Measurements from ENCODE around the gene PEX5L. TPM values are rescaled to one million over a fixed set of nuclear protein-coding genes. Genes with fewer than 3 reads are reported as not detected.

Gene PEX5L
- polyA plus RNA-seq, 1 of the 3 experiments (the other 2 are of a cell fraction) = not detected

- no peaks in the 10 kb centered on the region for H3K27me3 ChIP-seq (ENCODE audit: insufficient read depth)
- H3K27ac ChIP-seq (ENCODE audit: low read depth in 2 of 2, low read length in 1 of 2) = no peak overlapping the region
- H3K36me3 ChIP-seq (replicated peaks in 1 of 2; ENCODE audit: control insufficient read depth in 1 of 2, insufficient read depth in 2 of 2, low read length in 1 of 2) = no peaks in the 10 kb centered on the region
- POLR2A ChIA-PET = no interaction called here
- no peak overlapping the region for H3K4me3 ChIP-seq (ENCODE audit: low read depth in 2 of 2, low read length in 1 of 2)
- H3K9me3 ChIP-seq = no peaks in the 10 kb centered on the region
- no peaks in the 10 kb centered on the region for H4K20me1 ChIP-seq (ENCODE audit: insufficient read depth)
- H3F3A ChIP-seq (replicated peaks; ENCODE audit: insufficient read depth) = no peaks in the 10 kb centered on the region
- no peaks in the 10 kb centered on the region for H3K79me2 ChIP-seq (ENCODE audit: insufficient read depth)
- WGBS (ENCODE audit: low lambda C conversion rate) = 63% methylated on average over 2 of the region's 2 CpGs
- peaks cover 0 to 3% of the 10 kb centered on the region in 2 experiments; a peak in 2 of 4 replicates for H3K4me1 ChIP-seq (ENCODE audit: control insufficient read depth in 1 of 2, insufficient read depth in 2 of 2, low read depth in 1 of 2, low read length in 1 of 2)
- H2AFZ ChIP-seq (ENCODE audit: low read depth) = no peak overlapping the region
- CTCF ChIA-PET = no interaction called here
- H3K9ac ChIP-seq = no peak overlapping the region
- H3K9me2 ChIP-seq = no peaks in the 10 kb centered on the region
- TF ChIP-seq ELF1 (IDR thresholded peaks at IDR 0.05) (no peak), IRF3 (IDR thresholded peaks at IDR 0.05; ENCODE audit: low read depth, low read length) (no peak), RAD21 (IDR thresholded peaks at IDR 0.05; ENCODE audit: low read length) (no peak), ZBTB33 (IDR thresholded peaks at IDR 0.05; ENCODE audit: borderline replicate concordance, low read depth) (no peak), JUND (IDR thresholded peaks at IDR 0.05) (no peak), PBX3 (IDR thresholded peaks at IDR 0.05) (no peak), RXRA (IDR thresholded peaks at IDR 0.05; ENCODE audit: borderline replicate concordance, low read depth) (no peak), POLR2AphosphoS5 (IDR thresholded peaks at IDR 0.05; ENCODE audit: low read depth, low read length) (no peak), SMC3 (IDR thresholded peaks at IDR 0.05; ENCODE audit: low read depth, low read length) (no peak), RFX5 (IDR thresholded peaks at IDR 0.05; ENCODE audit: low read length) (no peak), MAX (IDR thresholded peaks at IDR 0.05; ENCODE audit: low read depth) (no peak), TEAD4 (IDR thresholded peaks at IDR 0.05; ENCODE audit: borderline replicate concordance, insufficient read depth) (no peak), EP300 (IDR thresholded peaks at IDR 0.05; ENCODE audit: borderline replicate concordance in 1 of 2, low read depth in 1 of 2, low read length in 1 of 2) (no peak), USF2 (IDR thresholded peaks at IDR 0.05; ENCODE audit: borderline replicate concordance, low read depth, low read length) (no peak), USF1 (IDR thresholded peaks at IDR 0.05; ENCODE audit: borderline replicate concordance, low read depth) (no peak), MEF2A (IDR thresholded peaks at IDR 0.05; ENCODE audit: borderline replicate concordance, low read depth) (no peak), EZH2phosphoT487 (IDR thresholded peaks at IDR 0.05; ENCODE audit: borderline replicate concordance, low read depth) (no peak)
- no peak overlapping the region for H3K4me2 ChIP-seq
- DNase-seq = no peak
Measured at GRCh38 chr3:179828738-179829137, 208.0 kb downstream of the PEX5L start.

All from SK-N-SH (cell line).